Measurements from ENCODE around the gene PDE4D.
"Not testable (repeated sequence)": the region's sequence is repeated elsewhere in the genome, so short reads cannot be mapped to it uniquely, and the experiment has no call there.

The PDE4D gene

GRCh38 chr5:59008816-59009473 lies 884.6 kb downstream of the PDE4D start:
- DNase-seq = no peak

GRCh38 chr5:59007460-59008063 lies 886.0 kb downstream of the PDE4D start:
- DNase-seq = peak; percentile 35

- no peak for DNase-seq
Observed at GRCh38 chr5:59005934-59006701, 887.4 kb downstream of the PDE4D start.

GRCh38 chr5:59003641-59004040 lies 889.9 kb downstream of the PDE4D start:
- DNase-seq = no peak

GRCh38 chr5:59003124-59003523 lies 890.4 kb downstream of the PDE4D start:
- no peak for DNase-seq

GRCh38 chr5:59002162-59002825 lies 891.2 kb downstream of the PDE4D start:
- no peak for DNase-seq

GRCh38 chr5:59001716-59002115 lies 891.8 kb downstream of the PDE4D start:
- no peak for DNase-seq

- DNase-seq = peak; percentile 66
Observed at GRCh38 chr5:59001154-59001553, 892.4 kb downstream of the PDE4D start.

- DNase-seq = no peak
Observed at GRCh38 chr5:59000211-59000610, 893.3 kb downstream of the PDE4D start.

- DNase-seq = no peak
Observed at GRCh38 chr5:58999804-59000203, 893.7 kb downstream of the PDE4D start.

GRCh38 chr5:58998544-58998943 lies 895.0 kb downstream of the PDE4D start:
- DNase-seq = no peak

GRCh38 chr5:58995779-58996178 lies 897.7 kb downstream of the PDE4D start:
- DNase-seq = not testable (repeated sequence)

- DNase-seq = no peak
Observed at GRCh38 chr5:58993461-58993860, 900.1 kb downstream of the PDE4D start.

GRCh38 chr5:58988938-58989337 lies 904.6 kb downstream of the PDE4D start:
- DNase-seq = no peak

GRCh38 chr5:58987193-58987592 lies 906.3 kb downstream of the PDE4D start:
- peak; percentile 21 for DNase-seq

- no peak for DNase-seq
Observed at GRCh38 chr5:58986281-58986680, 907.2 kb downstream of the PDE4D start.

- no peak for DNase-seq
Observed at GRCh38 chr5:58985759-58986158, 907.8 kb downstream of the PDE4D start.

GRCh38 chr5:58985311-58985710 lies 908.2 kb downstream of the PDE4D start:
- DNase-seq = no peak

- no peak for DNase-seq
Observed at GRCh38 chr5:58983526-58984452, 909.7 kb downstream of the PDE4D start.

- DNase-seq = no peak
Observed at GRCh38 chr5:58980890-58981289, 912.6 kb downstream of the PDE4D start.

- DNase-seq = no peak
Observed at GRCh38 chr5:58979090-58979489, 914.4 kb downstream of the PDE4D start.

- DNase-seq = no peak
Observed at GRCh38 chr5:58974601-58975000, 918.9 kb downstream of the PDE4D start.
